ENCODE results near the gene ARL15.

GRCh38 chr5:54242297-54242696 lies 68.1 kb downstream of the ARL15 start:
- TF ChIP-seq CTCF (IDR thresholded peaks at IDR 0.05), result no peak
- TF ChIP-seq POLR2A (IDR thresholded peaks at IDR 0.05), result no peak
